CD8-positive, alpha-beta memory T cell (primary cell): Measurements from ENCODE around the gene PUM2. TPM values are rescaled to one million over a fixed set of nuclear protein-coding genes. Genes with fewer than 3 reads are reported as not detected.

Experiments
- CTCF ChIA-PET: fragments of 350-600 bp; sonication (Branson Sonifier 250); formaldehyde crosslinking; loops from one replicate; lab custom pipeline; 2021; ENCODE audit warnings: antibody characterized with exemption; lab: Charles Lee
- POLR2A ChIA-PET: fragments of 350-600 bp; sonication (Branson Sonifier 250); formaldehyde crosslinking; loops from one replicate; lab custom pipeline; 2021; ENCODE audit warnings: antibody characterized with exemption; lab: Charles Lee
- DNase-seq, 5 donors: peaks; one replicate each; pipeline versions ENCODE4 v3.0.0 to v3.0.0-alpha.2; 2020 to 2022; ENCODE audit warnings: mixed read lengths in 1 of 5
- H3K27ac ChIP-seq: one replicate; pipeline ENCODE4 v1.7.0; 2013; ENCODE audit warnings: low read depth, mild to moderate bottlenecking, low read length, moderate library complexity
- H3K27me3 ChIP-seq: 2 replicates; pipeline ENCODE4 v1.7.0; 2013; ENCODE audit warnings: low read length, mild to moderate bottlenecking; ENCODE audit not compliant: insufficient read depth, poor library complexity, severe bottlenecking
- H3K36me3 ChIP-seq: 2 replicates; pipeline ENCODE4 v1.7.0; 2013; ENCODE audit warnings: mild to moderate bottlenecking, low read length, moderate library complexity; ENCODE audit not compliant: insufficient read depth
- H3K4me1 ChIP-seq: 2 replicates; pipeline ENCODE4 v1.7.0; 2013; ENCODE audit warnings: mild to moderate bottlenecking, low read length, moderate library complexity; ENCODE audit not compliant: insufficient read depth
- H3K4me3 ChIP-seq: 2 replicates; pipeline ENCODE4 v1.7.0; 2013; ENCODE audit warnings: mild to moderate bottlenecking, low read length
- H3K9me3 ChIP-seq: 2 replicates; pipeline ENCODE4 v1.7.0; 2013; ENCODE audit warnings: mild to moderate bottlenecking, low read length
- H3K27ac Mint-ChIP-seq, 8 donors: one replicate each; pipeline ENCODE4 v1.8.0; 2020 to 2021; ENCODE audit warnings: mixed read lengths in 8 of 8, mild to moderate bottlenecking in 6 of 8, inconsistent platforms in 3 of 8, moderate library complexity in 3 of 8
- H3K27me3 Mint-ChIP-seq, 2 donors: one replicate each; pipeline ENCODE4 v1.8.0; 2020 to 2021; ENCODE audit warnings: mixed read lengths in 2 of 2, mild to moderate bottlenecking in 1 of 2, moderate library complexity in 1 of 2
- H3K36me3 Mint-ChIP-seq, 3 donors: one replicate each; pipeline ENCODE4 v1.8.0; 2020 to 2021; ENCODE audit warnings: mixed read lengths in 3 of 3, inconsistent platforms in 1 of 3, mild to moderate bottlenecking in 1 of 3
- H3K4me1 Mint-ChIP-seq, 3 donors: one replicate each; pipeline ENCODE4 v1.8.0; 2020 to 2021; ENCODE audit warnings: mixed read lengths in 3 of 3, inconsistent platforms in 1 of 3, mild to moderate bottlenecking in 1 of 3
- H3K4me3 Mint-ChIP-seq, 7 donors: one replicate each; pipeline ENCODE4 v1.8.0; 2020 to 2021; ENCODE audit warnings: mixed read lengths in 7 of 7, mild to moderate bottlenecking in 6 of 7, moderate library complexity in 4 of 7, inconsistent platforms in 2 of 7
- H3K9me3 Mint-ChIP-seq, 5 donors: one replicate each; pipeline ENCODE4 v1.8.0; 2020 to 2022; ENCODE audit warnings: mixed read lengths in 5 of 5, mild to moderate bottlenecking in 3 of 5, moderate library complexity in 2 of 5, inconsistent platforms in 1 of 5
- polyA plus RNA-seq: library from polyadenylated mRNA; unstranded; fragments of 300-500 nt; fragmentation: Illumina TruSeq; gene quantifications from one replicate; pipeline ENCODE4 v1.2.3, GENCODE V29; 2021
- total RNA-seq, 2 experiments: library from RNA; stranded (reverse); gene quantifications; one replicate each; pipeline ENCODE4 v1.2.3, GENCODE V29; 2021

Gene PUM2
- total and polyA plus RNA-seq, 3 experiments from 2014 or later, result 17.0 to 121 (median 120) TPM

DNA sequence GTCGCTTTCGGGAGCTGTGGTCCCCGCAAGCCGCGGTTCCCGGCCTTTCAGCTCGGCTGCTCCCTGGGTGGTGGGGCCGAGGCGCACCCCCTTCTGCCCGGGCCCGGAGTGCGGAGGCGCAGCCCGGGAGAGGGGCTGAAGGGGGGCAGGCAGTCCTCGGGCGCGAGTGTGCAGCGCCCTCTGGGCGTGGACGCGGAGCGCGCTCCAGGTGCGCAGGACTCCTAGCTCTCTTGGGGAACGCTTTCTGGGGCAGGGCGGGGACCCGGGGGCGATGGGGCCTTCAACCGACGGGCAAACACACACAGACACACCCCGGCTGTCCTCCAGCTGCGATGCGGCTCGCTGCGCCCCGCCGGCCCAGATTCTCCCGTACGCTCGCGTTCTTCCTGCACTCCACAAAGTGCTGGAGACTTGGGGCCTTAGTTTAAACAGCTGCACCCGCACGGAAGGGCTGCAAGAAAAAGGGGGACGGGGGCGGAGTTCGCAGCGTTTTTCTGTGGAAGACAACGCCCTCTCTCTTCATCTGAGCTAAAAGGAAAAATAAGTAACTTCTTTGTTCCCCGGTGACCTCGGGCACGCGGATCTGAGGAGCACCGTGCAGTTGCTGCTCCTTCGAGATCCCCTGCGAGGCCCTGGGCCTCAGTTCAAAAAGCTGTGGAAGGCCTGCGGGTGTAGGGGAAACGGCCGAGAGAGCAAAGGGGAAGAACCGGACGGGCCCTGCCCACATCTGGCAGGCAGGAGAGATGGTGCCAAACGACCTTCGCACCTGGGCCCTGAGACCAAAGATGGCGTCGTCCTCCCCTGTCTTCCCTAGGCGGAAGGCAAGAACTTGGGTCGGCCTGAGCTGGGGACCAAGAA lies 125.1 kb downstream of the PUM2 start:
- H3K4me3 ChIP-seq, result no peak overlapping the region
- H3K27ac Mint-ChIP-seq, result no peak overlapping the region
- no peaks in the 10 kb centered on the region for H3K27me3 ChIP-seq
- H3K4me1 Mint-ChIP-seq, result peaks cover 0 to 16% (median 4%) of the 10 kb centered on the region in 3 donors
- DNase-seq, result no peak
- no peaks in the 10 kb centered on the region for H3K36me3 Mint-ChIP-seq
- ChIA-PET CTCF (no interaction called here), POLR2A (no interaction called here)
- H3K27me3 Mint-ChIP-seq, result peaks cover 33 to 57% of the 10 kb centered on the region in 2 donors
- H3K9me3 ChIP-seq, result no peaks in the 10 kb centered on the region
- no peaks in the 10 kb centered on the region for H3K4me1 ChIP-seq
- H3K27ac ChIP-seq, result no peak overlapping the region
- H3K4me3 Mint-ChIP-seq, result peak overlapping the region in 6 of 7 donors; percentile 39 to 68 (median 50)
- H3K36me3 ChIP-seq, result no peaks in the 10 kb centered on the region
- H3K9me3 Mint-ChIP-seq, result peaks cover 0 to 2% (median 0%) of the 10 kb centered on the region in 5 donors

GRCh38 chr2:20224716-20225293 lies 125.8 kb downstream of the PUM2 start, which contains the start of gene SDC1:
Gene SDC1 (minus strand): TSS chr2:20225130. CDS start chr2:20224867, 263 bp downstream.
- CTCF ChIA-PET, result no interaction called here
- H3K4me3 ChIP-seq, result no peak within 1 kb of the TSS
- H3K36me3 Mint-ChIP-seq, result no peaks in the 10 kb centered on the region
- no peaks in the 10 kb centered on the region for H3K4me1 ChIP-seq
- no peak for DNase-seq
- H3K27ac ChIP-seq, result no peak within 1 kb of the TSS
- H3K36me3 ChIP-seq, result no peaks in the 10 kb centered on the region
- H3K4me3 Mint-ChIP-seq, result peak within 1 kb of the TSS in 6 of 7 donors; percentile 39 to 68 (median 50)
- POLR2A ChIA-PET, result no interaction called here
- H3K9me3 Mint-ChIP-seq, result peaks cover 0 to 2% (median 0%) of the 10 kb centered on the region in 5 donors
- no peaks in the 10 kb centered on the region for H3K9me3 ChIP-seq
- H3K27me3 Mint-ChIP-seq, result peaks cover 33 to 62% of the 10 kb centered on the region in 2 donors
- peaks cover 0 to 16% (median 4%) of the 10 kb centered on the region in 3 donors for H3K4me1 Mint-ChIP-seq
- no peaks in the 10 kb centered on the region for H3K27me3 ChIP-seq
- H3K27ac Mint-ChIP-seq, result no peak within 1 kb of the TSS

DNA sequence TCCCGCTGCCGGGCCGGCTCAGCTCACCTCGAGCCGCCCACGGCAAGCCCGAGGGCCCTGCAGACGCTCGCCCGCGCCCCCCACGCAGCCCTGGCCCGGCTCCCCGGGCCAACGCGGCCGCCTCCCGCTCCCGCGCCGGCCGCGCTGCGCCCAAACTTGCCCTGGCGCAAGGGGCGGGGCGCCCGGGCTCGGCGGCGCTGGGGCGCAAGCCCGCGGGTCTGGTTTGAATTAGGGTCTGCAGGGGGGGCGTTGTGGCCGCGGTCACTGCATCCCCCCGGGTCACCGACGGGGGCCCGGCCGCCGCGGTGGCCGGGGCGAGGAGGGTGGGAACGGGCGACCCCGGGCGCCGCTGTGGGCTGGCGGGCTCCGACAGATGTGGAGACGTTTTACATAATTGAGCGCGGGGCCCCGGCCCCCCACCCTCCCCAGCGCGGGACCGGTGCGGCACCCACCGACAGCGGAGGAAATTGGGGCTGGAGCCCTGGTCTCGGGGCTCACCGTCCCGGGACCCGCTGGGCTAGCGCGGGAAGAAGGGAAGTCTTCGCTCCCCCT lies 126.4 kb downstream of the PUM2 start:
- no peak overlapping the region for H3K27ac ChIP-seq

GRCh38 chr2:20223407-20224163 lies 127.1 kb downstream of the PUM2 start:
- no peaks in the 10 kb centered on the region for H3K36me3 ChIP-seq
- Mint-ChIP-seq H3K4me1 (peaks cover 0 to 16% (median 4%) of the 10 kb centered on the region in 3 donors), H3K27ac (no peak overlapping the region), H3K9me3 (no peaks in the 10 kb centered on the region), H3K4me3 (peak overlapping the region in 5 of 7 donors; percentile 48 to 59 (median 55)), H3K27me3 (peaks cover 38 to 54% of the 10 kb centered on the region in 2 donors), H3K36me3 (no peaks in the 10 kb centered on the region)
- H3K9me3 ChIP-seq, result no peaks in the 10 kb centered on the region
- DNase-seq, result no peak
- H3K27ac ChIP-seq, result no peak overlapping the region
- POLR2A ChIA-PET, result no interaction called here
- CTCF ChIA-PET, result no interaction called here
- H3K4me1 ChIP-seq, result no peaks in the 10 kb centered on the region
- no peaks in the 10 kb centered on the region for H3K27me3 ChIP-seq
- H3K4me3 ChIP-seq, result no peak overlapping the region

More for the DNA sequence above, 126.4 kb downstream of the PUM2 start:
- ChIA-PET CTCF (no interaction called here), POLR2A (no interaction called here)
- no peaks in the 10 kb centered on the region for H3K4me1 ChIP-seq
- H3K36me3 ChIP-seq, result no peaks in the 10 kb centered on the region
- H3K27ac Mint-ChIP-seq, result no peak overlapping the region
- peaks cover 35 to 59% of the 10 kb centered on the region in 2 donors for H3K27me3 Mint-ChIP-seq
- H3K9me3 Mint-ChIP-seq, result peaks cover 0 to 2% (median 0%) of the 10 kb centered on the region in 5 donors
- H3K9me3 ChIP-seq, result no peaks in the 10 kb centered on the region
- no peaks in the 10 kb centered on the region for H3K36me3 Mint-ChIP-seq
- H3K4me3 ChIP-seq, result no peak overlapping the region
- H3K4me3 Mint-ChIP-seq, result peak overlapping the region in 1 of 7 donors; percentile 14
- peaks cover 0 to 16% (median 4%) of the 10 kb centered on the region in 3 donors for H3K4me1 Mint-ChIP-seq
- no peak for DNase-seq
- H3K27me3 ChIP-seq, result no peaks in the 10 kb centered on the region

DNA sequence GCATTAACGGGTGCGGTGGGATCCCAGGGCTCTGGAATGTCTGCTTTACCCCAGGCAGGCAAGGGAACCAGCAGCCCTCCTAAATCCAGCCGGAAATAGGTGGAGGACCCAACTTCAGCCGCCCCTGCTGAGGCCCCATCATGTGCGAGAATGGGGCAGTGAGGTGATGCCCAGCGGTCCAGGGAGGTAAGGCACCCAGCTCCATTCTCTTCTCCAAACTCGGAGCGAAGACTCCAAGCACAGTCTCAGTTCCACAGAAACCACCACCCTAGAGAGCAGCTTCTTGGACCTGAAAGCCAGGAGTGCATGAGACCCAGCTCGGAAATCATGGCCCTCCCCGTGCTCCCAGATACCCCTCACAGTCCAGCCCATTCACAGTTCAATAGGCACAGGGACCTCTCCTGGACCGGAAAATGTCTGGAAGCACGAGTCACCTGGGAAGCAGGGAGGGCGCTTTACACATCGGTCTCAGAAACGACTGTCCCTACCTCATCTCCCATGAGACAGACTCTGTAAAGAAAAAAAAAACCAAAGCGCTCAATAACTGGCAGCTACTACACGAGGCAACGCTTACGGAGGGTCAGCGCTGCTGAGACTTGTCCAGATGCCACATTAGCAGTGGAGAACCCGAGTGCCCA lies 127.8 kb downstream of the PUM2 start:
- Mint-ChIP-seq H3K4me1 (peaks cover 0 to 16% (median 4%) of the 10 kb centered on the region in 3 donors), H3K27me3 (peaks cover 39 to 56% of the 10 kb centered on the region in 2 donors), H3K27ac (no peak overlapping the region), H3K36me3 (no peaks in the 10 kb centered on the region), H3K9me3 (no peaks in the 10 kb centered on the region), H3K4me3 (peak overlapping the region in 6 of 7 donors; percentile 48 to 72 (median 56))
- Histone ChIP-seq H3K9me3 (no peaks in the 10 kb centered on the region), H3K27ac (no peak overlapping the region), H3K4me1 (no peaks in the 10 kb centered on the region), H3K4me3 (no peak overlapping the region), H3K27me3 (no peaks in the 10 kb centered on the region), H3K36me3 (no peaks in the 10 kb centered on the region)
- ChIA-PET POLR2A (no interaction called here), CTCF (no interaction called here)
- no peak for DNase-seq

DNA sequence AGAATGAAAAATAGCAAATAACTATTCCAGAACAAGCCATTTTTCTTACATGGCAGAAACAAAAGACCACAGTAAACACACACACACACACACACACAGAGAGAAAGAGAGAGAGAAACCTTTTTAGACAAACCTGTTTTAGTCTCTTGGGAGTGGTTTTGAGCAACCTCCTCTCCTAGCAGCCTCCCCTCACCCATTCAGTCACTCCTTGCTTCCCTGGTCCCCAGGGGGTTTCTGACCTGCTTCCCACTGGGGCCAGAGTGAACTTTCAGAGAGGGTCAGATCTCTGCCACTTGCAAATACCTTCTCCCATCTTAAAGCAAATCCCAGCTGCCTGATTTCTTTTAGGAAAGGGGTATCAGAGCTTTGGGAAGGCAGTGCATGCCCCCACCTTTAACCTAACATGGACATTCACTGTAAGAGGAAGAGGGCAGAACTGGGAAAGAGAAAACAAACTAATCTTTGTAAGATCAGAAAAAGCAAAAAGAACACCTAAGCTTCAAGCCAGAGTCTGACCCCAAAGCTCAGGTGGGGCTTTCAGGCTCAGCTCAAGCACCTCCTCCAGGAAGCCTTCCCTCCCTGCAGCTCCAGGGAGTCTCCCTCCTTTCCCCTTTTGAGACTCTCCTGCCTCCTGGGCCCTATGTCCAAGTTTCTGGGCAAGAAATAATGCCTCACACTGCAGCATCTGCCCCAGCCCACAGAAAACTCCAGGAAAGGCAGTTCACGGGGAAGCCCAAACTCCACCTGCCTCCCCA lies 128.5 kb downstream of the PUM2 start:
- Mint-ChIP-seq H3K27me3 (peaks cover 32 to 51% of the 10 kb centered on the region in 2 donors), H3K36me3 (no peaks in the 10 kb centered on the region), H3K4me3 (peak overlapping the region in 5 of 7 donors; percentile 11 to 58 (median 41)), H3K9me3 (no peaks in the 10 kb centered on the region), H3K27ac (no peak overlapping the region), H3K4me1 (peaks cover 0 to 16% (median 4%) of the 10 kb centered on the region in 3 donors)
- H3K36me3 ChIP-seq, result no peaks in the 10 kb centered on the region
- POLR2A ChIA-PET, result no interaction called here
- no peak overlapping the region for H3K27ac ChIP-seq
- no peaks in the 10 kb centered on the region for H3K4me1 ChIP-seq
- H3K4me3 ChIP-seq, result no peak overlapping the region
- DNase-seq, result no peak
- H3K9me3 ChIP-seq, result no peaks in the 10 kb centered on the region
- no peaks in the 10 kb centered on the region for H3K27me3 ChIP-seq
- CTCF ChIA-PET, result no interaction called here

GRCh38 chr2:20221555-20221973 lies 129.1 kb downstream of the PUM2 start:
- no peak overlapping the region for H3K27ac Mint-ChIP-seq
- ChIA-PET CTCF (interaction anchor here (0.8 kb wide), 1 partner anchor 169 kb away, joined by 3 read pairs; no protein-coding TSS in a partner anchor), POLR2A (no interaction called here)
- H3K4me1 Mint-ChIP-seq, result peaks cover 0 to 16% (median 4%) of the 10 kb centered on the region in 3 donors
- Histone ChIP-seq H3K9me3 (no peaks in the 10 kb centered on the region), H3K36me3 (no peaks in the 10 kb centered on the region), H3K27me3 (no peaks in the 10 kb centered on the region), H3K4me1 (no peaks in the 10 kb centered on the region), H3K4me3 (no peak overlapping the region), H3K27ac (no peak overlapping the region)
- no peak for DNase-seq
- H3K27me3 Mint-ChIP-seq, result peaks cover 29 to 48% of the 10 kb centered on the region in 2 donors
- H3K36me3 Mint-ChIP-seq, result no peaks in the 10 kb centered on the region
- H3K4me3 Mint-ChIP-seq, result peak overlapping the region in 2 of 7 donors; percentile 11 to 42
- H3K9me3 Mint-ChIP-seq, result no peaks in the 10 kb centered on the region
